ENCODE measurements around the gene PPP6R3. TPM values are rescaled to one million over a fixed set of nuclear protein-coding genes. Genes with fewer than 3 reads are reported as not detected.

The PPP6R3 gene
- total and polyA plus RNA-seq, 2 of the 8 experiments (the other 6 are each of a cell fraction or from before 2014, with no cell fraction given): 44.6 to 150 TPM

DNA sequence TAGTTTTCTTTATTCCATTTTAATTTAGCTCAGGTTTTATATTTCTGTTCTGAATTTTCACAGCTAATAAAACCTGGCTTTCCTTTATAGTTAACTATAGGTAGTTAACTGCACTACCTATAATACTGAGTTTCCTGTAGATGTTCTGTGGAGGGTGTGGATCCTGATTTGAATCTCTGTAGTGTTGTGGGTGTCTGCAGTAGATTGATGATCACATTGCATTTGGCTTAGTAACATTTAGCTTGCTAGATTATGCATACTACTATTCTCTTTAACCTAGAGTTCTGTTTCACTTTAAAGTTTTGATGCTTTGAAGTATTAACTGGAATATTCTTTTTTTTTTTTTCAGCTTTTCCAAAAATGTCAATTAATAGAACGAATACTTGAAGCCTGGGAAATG is 110.1 kb downstream of the PPP6R3 start:
- H3K79me1 ChIP-seq (ENCODE audit: low read depth, low read length): peaks cover 6% of the 10 kb centered on the region; the same call in 1 of the 2 replicates
- H3K56ac ChIP-seq (replicated peaks; ENCODE audit: insufficient read length, low read depth, low read length): no peak overlapping the region
- no peaks in the 10 kb centered on the region for H3K9me3 ChIP-seq (ENCODE audit: insufficient read depth in 2 of 2, low read depth in 1 of 2, low read length in 1 of 2)
- H2AK5ac ChIP-seq (ENCODE audit: low read depth, low read length): no peak overlapping the region
- FAIRE-seq (no peak), DNase-seq (ENCODE audit: low read depth in 1 of 2, low spot score in 2 of 2) (no peak)
- no peak overlapping the region for H3K23ac ChIP-seq (ENCODE audit: insufficient read length)
- H2BK15ac ChIP-seq (ENCODE audit: low read length): no peak overlapping the region
- 88% methylated on average over 1 of the region's 1 CpG; no CpG with 5 or more reads in 1 of the 2 experiments for WGBS, 2 experiments (ENCODE audit: extremely low coverage in 1 of 2, insufficient coverage in 1 of 2, insufficient read length in 1 of 2, insufficient replicate concordance in 2 of 2, low coverage in 1 of 2, low lambda C conversion rate in 2 of 2, missing lambda C conversion rate in 1 of 2)
- no peak overlapping the region for H2BK5ac ChIP-seq (ENCODE audit: low read depth, low read length)
- POLR2A ChIA-PET (ENCODE audit: partially characterized antibody): interaction anchor here (0.6 kb wide), 1 partner anchor 284 kb away, joined by 3 read pairs; no protein-coding TSS in a partner anchor
- H4K91ac ChIP-seq (replicated peaks; ENCODE audit: insufficient read length, low read length): no peak overlapping the region
- H3K79me2 ChIP-seq (ENCODE audit: control insufficient read depth in 1 of 2, insufficient read depth in 2 of 2, low read length in 2 of 2): peaks cover 0 to 23% of the 10 kb centered on the region in 2 experiments; a peak in 3 of 4 replicates
- no peak overlapping the region for H4K8ac ChIP-seq (ENCODE audit: extremely low read depth, insufficient read depth, low read length)
- H3K4ac ChIP-seq (replicated peaks; ENCODE audit: insufficient read length, low read depth, low read length): no peak overlapping the region
- no peak overlapping the region for H3K27ac ChIP-seq (ENCODE audit: low read depth, low read length)
- no peaks in the 10 kb centered on the region for H3K23me2 ChIP-seq (ENCODE audit: low read depth, low read length)
- CTCF ChIA-PET (ENCODE audit: partially characterized antibody): interaction anchor here (0.5 to 4.5 kb wide), 3 partner anchors 12 to 69 kb away, joined by 3 to 28 read pairs (median 3); no protein-coding TSS in a partner anchor
- H3K4me3 ChIP-seq (ENCODE audit: extremely low read depth in 1 of 4, insufficient read depth in 2 of 4, low read depth in 3 of 4, low read length in 4 of 4): no peak overlapping the region
- no peak overlapping the region for H3K18ac ChIP-seq (ENCODE audit: extremely low read depth, low read length)
- H2BK20ac ChIP-seq (ENCODE audit: low read length): no peak overlapping the region
- H3K14ac ChIP-seq (ENCODE audit: insufficient read length): no peak overlapping the region
- H3K9ac ChIP-seq (replicated peaks in 1 of 4; ENCODE audit: extremely low read depth in 1 of 4, low read depth in 3 of 4, low read length in 3 of 4): no peak overlapping the region
- H3K36me3 ChIP-seq (ENCODE audit: control insufficient read depth in 2 of 4, insufficient read depth in 4 of 4, low read length in 3 of 4): peaks cover 3 to 65% (median 45%) of the 10 kb centered on the region in 4 experiments; a peak in 7 of 8 replicates
- no peak overlapping the region for H2BK120ac ChIP-seq (replicated peaks; ENCODE audit: low read depth, low read length)
- no peak overlapping the region for H4K5ac ChIP-seq (ENCODE audit: insufficient read length, low read depth, low read length)
- no peak overlapping the region for H3K4me2 ChIP-seq (ENCODE audit: insufficient read depth in 1 of 2, low read depth in 2 of 2, low read length in 2 of 2)
- no peak overlapping the region for H2AFZ ChIP-seq (ENCODE audit: low read length)
- no peaks in the 10 kb centered on the region for H3K27me3 ChIP-seq (replicated peaks in 1 of 4; ENCODE audit: control insufficient read depth in 3 of 4, extremely low read depth in 1 of 4, insufficient read depth in 3 of 4, low read length in 3 of 4)
- no peak overlapping the region for H2BK12ac ChIP-seq (ENCODE audit: low read depth, low read length)
- peaks cover 3% of the 10 kb centered on the region in 2 experiments for H4K20me1 ChIP-seq (replicated peaks in 1 of 2; ENCODE audit: control insufficient read depth in 1 of 2, insufficient read depth in 2 of 2, low read length in 2 of 2)
- H3K4me1 ChIP-seq (replicated peaks in 1 of 4; ENCODE audit: control insufficient read depth in 3 of 4, insufficient read depth in 4 of 4, low read length in 3 of 4): no peaks in the 10 kb centered on the region; a peak in 1 of 7 replicates
- no peak for TF ChIP-seq HDAC2 (IDR thresholded peaks at IDR 0.05; ENCODE audit: borderline replicate concordance in 1 of 2, low read depth in 2 of 2, low read length in 2 of 2)
- TF ChIP-seq, protein P1, sequence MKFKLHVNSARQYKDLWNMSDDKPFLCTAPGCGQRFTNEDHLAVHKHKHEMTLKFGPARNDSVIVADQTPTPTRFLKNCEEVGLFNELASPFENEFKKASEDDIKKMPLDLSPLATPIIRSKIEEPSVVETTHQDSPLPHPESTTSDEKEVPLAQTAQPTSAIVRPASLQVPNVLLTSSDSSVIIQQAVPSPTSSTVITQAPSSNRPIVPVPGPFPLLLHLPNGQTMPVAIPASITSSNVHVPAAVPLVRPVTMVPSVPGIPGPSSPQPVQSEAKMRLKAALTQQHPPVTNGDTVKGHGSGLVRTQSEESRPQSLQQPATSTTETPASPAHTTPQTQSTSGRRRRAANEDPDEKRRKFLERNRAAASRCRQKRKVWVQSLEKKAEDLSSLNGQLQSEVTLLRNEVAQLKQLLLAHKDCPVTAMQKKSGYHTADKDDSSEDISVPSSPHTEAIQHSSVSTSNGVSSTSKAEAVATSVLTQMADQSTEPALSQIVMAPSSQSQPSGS (IDR thresholded peaks at IDR 0.05; ENCODE audit: low read length): no peak
- TF ChIP-seq, protein P2, sequence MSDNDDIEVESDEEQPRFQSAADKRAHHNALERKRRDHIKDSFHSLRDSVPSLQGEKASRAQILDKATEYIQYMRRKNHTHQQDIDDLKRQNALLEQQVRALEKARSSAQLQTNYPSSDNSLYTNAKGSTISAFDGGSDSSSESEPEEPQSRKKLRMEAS (IDR thresholded peaks at IDR 0.05): no peak
- TF ChIP-seq, protein P3, sequence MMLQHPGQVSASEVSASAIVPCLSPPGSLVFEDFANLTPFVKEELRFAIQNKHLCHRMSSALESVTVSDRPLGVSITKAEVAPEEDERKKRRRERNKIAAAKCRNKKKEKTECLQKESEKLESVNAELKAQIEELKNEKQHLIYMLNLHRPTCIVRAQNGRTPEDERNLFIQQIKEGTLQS (IDR thresholded peaks at IDR 0.05; ENCODE audit: insufficient read depth, low read depth, low read length): no peak
- no peak for TF ChIP-seq ZNF274 (IDR thresholded peaks at IDR 0.05; ENCODE audit: borderline replicate concordance, extremely low read depth, low read length)
- no peak for TF ChIP-seq KDM5A (IDR thresholded peaks at IDR 0.05; ENCODE audit: low read length)
- no peak for TF ChIP-seq MAFK (IDR thresholded peaks at IDR 0.05; ENCODE audit: low read depth, low read length)
- TF ChIP-seq KDM4A (IDR thresholded peaks at IDR 0.05; ENCODE audit: low read depth, low read length, severe bottlenecking): no peak
